ENCODE measurements around the gene OSBP. TPM values are rescaled to one million over a fixed set of nuclear protein-coding genes. Genes with fewer than 3 reads are reported as not detected.

Gene OSBP
- total RNA-seq, 4 donors from 2014 or later: 37.2 to 71.5 (median 49.6) TPM

GRCh38 chr11:59654893-59655292, 39.3 kb upstream of the OSBP start:
- peaks cover 97% of the 10 kb centered on the region for H3K36me3 ChIP-seq
- no peak overlapping the region for H3K27ac ChIP-seq
- 89% methylated on average over 4 of the region's 4 CpGs for WGBS

GRCh38 chr11:59647245-59647980, 31.8 kb upstream of the OSBP start:
- Histone ChIP-seq H3K4me1 (no peaks in the 10 kb centered on the region), H3K9me3 (no peaks in the 10 kb centered on the region), H3K36me3 (peaks cover 87% of the 10 kb centered on the region), H3K4me3 (no peak overlapping the region), H3K27ac (no peak overlapping the region), H3K27me3 (no peaks in the 10 kb centered on the region)
- no peak for DNase-seq (ENCODE audit: low spot score in 2 of 2)
- 85% methylated on average over 3 of the region's 3 CpGs for WGBS
- TF ChIP-seq POLR2AphosphoS5 (IDR thresholded peaks at IDR 0.05) (no peak), POLR2A (IDR thresholded peaks at IDR 0.05) (no peak), EP300 (IDR thresholded peaks at IDR 0.05) (no peak), CTCF (IDR thresholded peaks at IDR 0.05) (no peak)

More at GRCh38 chr11:59654893-59655292, 39.3 kb upstream of the OSBP start:
- Histone ChIP-seq H3K27me3 (no peaks in the 10 kb centered on the region), H3K4me3 (no peak overlapping the region), H3K4me1 (peaks cover under 1% of the 10 kb centered on the region), H3K9me3 (no peaks in the 10 kb centered on the region)
- TF ChIP-seq CTCF (IDR thresholded peaks at IDR 0.05) (no peak), POLR2A (IDR thresholded peaks at IDR 0.05) (no peak), EP300 (IDR thresholded peaks at IDR 0.05) (no peak), POLR2AphosphoS5 (IDR thresholded peaks at IDR 0.05) (no peak)
- no peak for DNase-seq (ENCODE audit: low spot score in 2 of 2)

GRCh38 chr11:59644528-59644927, 29.0 kb upstream of the OSBP start:
- 60% methylated on average over 3 of the region's 3 CpGs for whole genome bisulfite sequencing

GRCh38 chr11:59643390-59643789, 27.8 kb upstream of the OSBP start:
- Histone ChIP-seq H3K36me3 (peaks cover 87% of the 10 kb centered on the region), H3K4me1 (no peaks in the 10 kb centered on the region), H3K4me3 (no peak overlapping the region), H3K27me3 (no peaks in the 10 kb centered on the region), H3K27ac (no peak overlapping the region), H3K9me3 (no peaks in the 10 kb centered on the region)
- DNase-seq (ENCODE audit: low spot score in 2 of 2): no peak
- 89% methylated on average over 3 of the region's 3 CpGs for WGBS
- TF ChIP-seq POLR2A (IDR thresholded peaks at IDR 0.05) (no peak), POLR2AphosphoS5 (IDR thresholded peaks at IDR 0.05) (no peak), CTCF (IDR thresholded peaks at IDR 0.05) (no peak), EP300 (IDR thresholded peaks at IDR 0.05) (no peak)

More at GRCh38 chr11:59644528-59644927, 29.0 kb upstream of the OSBP start:
- no peak overlapping the region for H3K27ac ChIP-seq
- no peaks in the 10 kb centered on the region for H3K27me3 ChIP-seq
- no peak for DNase-seq (ENCODE audit: low spot score in 2 of 2)
- no peaks in the 10 kb centered on the region for H3K4me1 ChIP-seq
- H3K4me3 ChIP-seq: no peak overlapping the region
- TF ChIP-seq POLR2A (IDR thresholded peaks at IDR 0.05) (no peak), CTCF (IDR thresholded peaks at IDR 0.05) (no peak)
- H3K9me3 ChIP-seq: no peaks in the 10 kb centered on the region
- peaks cover 87% of the 10 kb centered on the region for H3K36me3 ChIP-seq

GRCh38 chr11:59641156-59641555, 25.6 kb upstream of the OSBP start:
- DNase-seq (ENCODE audit: low spot score in 2 of 2): no peak
- Histone ChIP-seq H3K4me1 (no peaks in the 10 kb centered on the region), H3K9me3 (no peaks in the 10 kb centered on the region), H3K27ac (no peak overlapping the region), H3K4me3 (no peak overlapping the region), H3K36me3 (peaks cover 87% of the 10 kb centered on the region), H3K27me3 (no peaks in the 10 kb centered on the region)
- TF ChIP-seq POLR2AphosphoS5 (IDR thresholded peaks at IDR 0.05): no peak
- TF ChIP-seq EP300 (IDR thresholded peaks at IDR 0.05): no peak
- TF ChIP-seq CTCF (IDR thresholded peaks at IDR 0.05): no peak
- no peak for TF ChIP-seq POLR2A (IDR thresholded peaks at IDR 0.05)
- WGBS: 84% methylated on average over 3 of the region's 3 CpGs
